ENCODE data around the gene BCL11B.

The BCL11B gene

GRCh38 chr14:99287269-99287942 lies 15.4 kb upstream of the BCL11B start:
- Histone ChIP-seq H3K27ac (no peak overlapping the region), H3K4me3 (no peak overlapping the region)
- no peak for DNase-seq (ENCODE audit: low spot score)
- TF ChIP-seq, protein P1, sequence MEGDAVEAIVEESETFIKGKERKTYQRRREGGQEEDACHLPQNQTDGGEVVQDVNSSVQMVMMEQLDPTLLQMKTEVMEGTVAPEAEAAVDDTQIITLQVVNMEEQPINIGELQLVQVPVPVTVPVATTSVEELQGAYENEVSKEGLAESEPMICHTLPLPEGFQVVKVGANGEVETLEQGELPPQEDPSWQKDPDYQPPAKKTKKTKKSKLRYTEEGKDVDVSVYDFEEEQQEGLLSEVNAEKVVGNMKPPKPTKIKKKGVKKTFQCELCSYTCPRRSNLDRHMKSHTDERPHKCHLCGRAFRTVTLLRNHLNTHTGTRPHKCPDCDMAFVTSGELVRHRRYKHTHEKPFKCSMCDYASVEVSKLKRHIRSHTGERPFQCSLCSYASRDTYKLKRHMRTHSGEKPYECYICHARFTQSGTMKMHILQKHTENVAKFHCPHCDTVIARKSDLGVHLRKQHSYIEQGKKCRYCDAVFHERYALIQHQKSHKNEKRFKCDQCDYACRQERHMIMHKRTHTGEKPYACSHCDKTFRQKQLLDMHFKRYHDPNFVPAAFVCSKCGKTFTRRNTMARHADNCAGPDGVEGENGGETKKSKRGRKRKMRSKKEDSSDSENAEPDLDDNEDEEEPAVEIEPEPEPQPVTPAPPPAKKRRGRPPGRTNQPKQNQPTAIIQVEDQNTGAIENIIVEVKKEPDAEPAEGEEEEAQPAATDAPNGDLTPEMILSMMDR (IDR thresholded peaks at IDR 0.05) = no peak

- TF ChIP-seq, protein P1 (IDR thresholded peaks at IDR 0.05) = no peak
- Histone ChIP-seq H3K4me3 (no peak overlapping the region), H3K27ac (no peak overlapping the region)
- DNase-seq (ENCODE audit: low spot score) = no peak
These were observed 14.8 kb upstream of the BCL11B start for GRCh38 chr14:99286761-99287160.

GRCh38 chr14:99284254-99285004 lies 12.4 kb upstream of the BCL11B start:
- Histone ChIP-seq H3K4me3 (no peak overlapping the region), H3K27ac (no peak overlapping the region)
- TF ChIP-seq, protein P1 (IDR thresholded peaks at IDR 0.05) = no peak
- DNase-seq (ENCODE audit: low spot score) = no peak

- H3K27ac ChIP-seq = no peak overlapping the region
- no peak for DNase-seq (ENCODE audit: low spot score)
- TF ChIP-seq, protein P1 (IDR thresholded peaks at IDR 0.05) = no peak
These were observed 10.5 kb upstream of the BCL11B start for GRCh38 chr14:99282261-99283050.

DNA sequence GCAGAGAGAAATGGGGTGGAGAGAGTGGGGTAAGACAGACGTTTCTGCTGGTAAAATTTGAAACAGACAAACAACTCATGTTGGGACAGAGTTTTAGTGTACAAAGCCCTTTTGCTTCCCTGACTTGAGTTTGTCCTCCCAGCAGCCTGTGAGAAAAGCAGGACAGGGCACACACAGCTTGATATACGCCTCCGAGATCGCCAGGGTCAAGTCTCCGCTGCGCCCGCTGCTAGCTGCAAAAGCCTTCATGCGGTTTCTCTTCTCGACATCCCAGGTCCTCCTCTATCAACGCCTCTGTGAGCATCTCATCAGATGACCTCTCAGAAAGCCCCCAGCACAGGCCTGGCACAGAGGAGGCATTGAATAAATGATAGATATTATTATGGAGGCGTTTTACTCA lies 9.4 kb upstream of the BCL11B start:
- no peak overlapping the region for H3K4me3 ChIP-seq
- no peak overlapping the region for H3K27ac ChIP-seq
- DNase-seq (ENCODE audit: low spot score) = no peak
- TF ChIP-seq, protein P1 (IDR thresholded peaks at IDR 0.05) = no peak

More at GRCh38 chr14:99282261-99283050, 10.5 kb upstream of the BCL11B start:
- no peak overlapping the region for H3K4me3 ChIP-seq

DNA sequence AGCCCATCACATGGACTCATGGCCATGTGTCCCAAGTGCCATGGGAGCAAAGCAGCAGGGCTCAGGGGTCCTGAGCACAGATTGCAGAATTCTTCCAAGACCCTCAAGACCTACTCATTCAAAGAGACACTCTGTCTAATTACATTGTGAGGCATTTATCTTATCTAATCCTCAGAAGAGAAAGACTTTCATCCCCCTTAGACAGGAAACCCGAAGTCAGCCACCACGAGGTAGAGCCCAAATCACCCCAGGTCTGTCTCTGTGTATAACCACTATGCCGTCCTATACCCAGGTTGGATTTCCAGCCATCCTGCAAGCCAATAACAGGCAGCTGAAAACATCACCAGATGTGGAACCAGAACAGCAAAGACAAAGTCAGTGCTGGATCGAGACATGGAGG lies 8.9 kb upstream of the BCL11B start:
- TF ChIP-seq, protein P1 (IDR thresholded peaks at IDR 0.05) = no peak
- Histone ChIP-seq H3K27ac (no peak overlapping the region), H3K4me3 (no peak overlapping the region)
- no peak for DNase-seq (ENCODE audit: low spot score)

All from coronary artery (tissue), 2 donors.